SK-N-SH (cell line): ENCODE data around the gene NHLRC2. TPM values are rescaled to one million over a fixed set of nuclear protein-coding genes. Genes with fewer than 3 reads are reported as not detected.

Source experiments
- CTCF ChIA-PET: fragments of 300-600, 350-600 bp; formaldehyde crosslinking; extraction: SDS; loops from one replicate; lab custom pipeline; 2021; lab: Yijun Ruan, JAX
- POLR2A ChIA-PET: fragments of 350-600 bp; sonication (Branson Sonifier 250); formaldehyde crosslinking; extraction: SDS; loops from one replicate; lab custom pipeline; 2020; ENCODE audit warnings: antibody characterized with exemption, inconsistent platforms; lab: Yijun Ruan, JAX
- DNase-seq: peaks from one replicate; pipeline ENCODE4 v3.0.0; 2012
- H2AFZ ChIP-seq: fragments of 200-600 bp; sonication (generic); 2 replicates; pipeline ENCODE4 v1.8.1; 2016; ENCODE audit warnings: antibody characterized with exemption, mild to moderate bottlenecking, low read depth
- H3F3A ChIP-seq: fragments of 200-600 bp; sonication (generic); replicated peaks from 2 replicates; pipeline ENCODE3; 2016; ENCODE audit warnings: antibody characterized with exemption, mild to moderate bottlenecking; ENCODE audit not compliant: insufficient read depth
- H3K27ac ChIP-seq, 2 experiments: fragments of 200-500 bp in 1 of 2; fragments of 200-600 bp in 1 of 2; sonication (Bioruptor generic) in 1 of 2; sonication (generic), shearing (Covaris generic) in 1 of 2; 2 replicates each; pipeline versions ENCODE4 v1.5.1 to v1.6.1; 2014 to 2016; ENCODE audit warnings: low read depth in 2 of 2, inconsistent platforms in 1 of 2, low read length in 1 of 2, mild to moderate bottlenecking in 1 of 2, mixed read lengths in 1 of 2
- H3K27me3 ChIP-seq: fragments of 200-600 bp; sonication (generic), shearing (Covaris generic); 2 replicates; pipeline ENCODE4 v1.6.1; 2016; ENCODE audit warnings: mixed run types; ENCODE audit not compliant: insufficient read depth
- H3K36me3 ChIP-seq, 2 experiments: fragments of 200-500 bp in 1 of 2; fragments of 200-600 bp in 1 of 2; sonication (Bioruptor generic) in 1 of 2; sonication (generic) in 1 of 2; replicated peaks in 1 of 2; 2 replicates each; pipeline versions ENCODE3 to v1.5.1; 2014 to 2016; ENCODE audit warnings: low read length in 1 of 2, mild to moderate bottlenecking in 1 of 2; ENCODE audit not compliant: insufficient read depth in 2 of 2, control insufficient read depth in 1 of 2
- H3K4me1 ChIP-seq, 2 experiments: fragments of 200-500 bp in 1 of 2; fragments of 200-600 bp in 1 of 2; sonication (Bioruptor generic) in 1 of 2; sonication (generic), shearing (Covaris generic) in 1 of 2; 2 replicates each; pipeline versions ENCODE4 v1.5.1 to v1.6.1; 2014 to 2016; ENCODE audit warnings: low read depth in 1 of 2, low read length in 1 of 2, mixed run types in 1 of 2; ENCODE audit not compliant: insufficient read depth in 2 of 2, control insufficient read depth in 1 of 2
- H3K4me2 ChIP-seq: fragments of 200-600 bp; sonication (generic), shearing (Covaris generic); 2 replicates; pipeline ENCODE4 v1.6.1; 2017; ENCODE audit warnings: mixed run types
- H3K4me3 ChIP-seq, 2 experiments: fragments of 200-500 bp in 1 of 2; fragments of 200-600 bp in 1 of 2; sonication (Bioruptor generic) in 1 of 2; sonication (generic), shearing (Covaris generic) in 1 of 2; 2 replicates each; pipeline versions ENCODE4 v1.5.1 to v1.8.1; 2014 to 2016; ENCODE audit warnings: low read depth in 2 of 2, inconsistent platforms in 1 of 2, low read length in 1 of 2, mild to moderate bottlenecking in 1 of 2, mixed read lengths in 1 of 2, moderate library complexity in 1 of 2
- H3K79me2 ChIP-seq: fragments of 200-600 bp; sonication (generic); 2 replicates; pipeline ENCODE4 v1.8.1; 2017; ENCODE audit warnings: mild to moderate bottlenecking; ENCODE audit not compliant: insufficient read depth
- H3K9ac ChIP-seq: fragments of 200-600 bp; sonication (generic); 2 replicates; pipeline ENCODE4 v1.6.1; 2017; ENCODE audit warnings: mixed run types
- H3K9me2 ChIP-seq: fragments of 200-600 bp; sonication (generic); 2 replicates; pipeline ENCODE4 v1.6.1; 2017; ENCODE audit warnings: mixed run types
- H3K9me3 ChIP-seq: fragments of 200-600 bp; sonication (generic); 2 replicates; pipeline ENCODE4 v1.6.1; 2017; ENCODE audit warnings: mixed run types, mild to moderate bottlenecking, moderate library complexity
- H4K20me1 ChIP-seq: fragments of 200-600 bp; sonication (generic); 2 replicates; pipeline ENCODE4 v1.6.1; 2017; ENCODE audit warnings: mild to moderate bottlenecking, mixed run types; ENCODE audit not compliant: insufficient read depth
- ELF1 ChIP-seq: IDR thresholded peaks from 2 replicates; pipeline ENCODE4 v1.4.0; 2012
- EP300 ChIP-seq, 2 experiments: IDR thresholded peaks; 2 replicates each; pipeline versions ENCODE4 v1.4.0 to v1.6.1; 2012; ENCODE audit warnings: borderline replicate concordance in 1 of 2, low read depth in 1 of 2, low read length in 1 of 2
- EZH2phosphoT487 ChIP-seq: fragments of 200-600 bp; sonication (generic); IDR thresholded peaks from 2 replicates; pipeline ENCODE4 v1.6.1; 2017; ENCODE audit warnings: low read depth, mixed run types, mild to moderate bottlenecking, antibody characterized with exemption, moderate library complexity, borderline replicate concordance
- FOSL2 ChIP-seq: IDR thresholded peaks from 2 replicates; pipeline ENCODE4 v1.4.0; 2012; ENCODE audit warnings: low read depth, mild to moderate bottlenecking, moderate library complexity, borderline replicate concordance
- FOXJ3 ChIP-seq: sonication (generic); formaldehyde crosslinking; IDR thresholded peaks from 2 replicates; pipeline ENCODE4 v1.5.1; 2020; ENCODE audit warnings: mild to moderate bottlenecking, missing genetic modification reagents
- GATA2 ChIP-seq: sonication (generic); formaldehyde crosslinking; IDR thresholded peaks from 2 replicates; pipeline ENCODE4 v1.5.0; 2020; ENCODE audit warnings: mild to moderate bottlenecking, missing genetic modification reagents
- JUND ChIP-seq: IDR thresholded peaks from 2 replicates; pipeline ENCODE4 v1.4.0; 2012
- MEF2A ChIP-seq: IDR thresholded peaks from 2 replicates; pipeline ENCODE4 v1.4.0; 2012; ENCODE audit warnings: low read depth, borderline replicate concordance
- RCOR1 ChIP-seq: fragments of 150-350 bp; IDR thresholded peaks from 2 replicates; pipeline ENCODE4 v1.6.1; 2017; ENCODE audit warnings: antibody characterized with exemption, low read length
- RXRA ChIP-seq: IDR thresholded peaks from 2 replicates; pipeline ENCODE4 v1.4.0; 2012; ENCODE audit warnings: low read depth, mild to moderate bottlenecking, borderline replicate concordance
- SIN3A ChIP-seq: IDR thresholded peaks from 2 replicates; pipeline ENCODE4 v1.6.1; 2012; ENCODE audit warnings: low read depth, mild to moderate bottlenecking, low read length, moderate library complexity, borderline replicate concordance
- SMC3 ChIP-seq: IDR thresholded peaks from 2 replicates; pipeline ENCODE4 v1.6.1; 2012; ENCODE audit warnings: low read depth, low read length, improper control_type of control experiment
- TAF1 ChIP-seq: IDR thresholded peaks from 2 replicates; pipeline ENCODE4 v1.6.1; 2012; ENCODE audit warnings: low read depth, mild to moderate bottlenecking, low read length, moderate library complexity, borderline replicate concordance
- TCF12 ChIP-seq: IDR thresholded peaks from 2 replicates; pipeline ENCODE4 v1.4.0; 2012
- TEAD4 ChIP-seq: IDR thresholded peaks from 2 replicates; pipeline ENCODE4 v1.4.0; 2012; ENCODE audit warnings: mild to moderate bottlenecking, borderline replicate concordance; ENCODE audit not compliant: insufficient read depth
- WGBS: methylation state at CpG from one replicate; pipeline ENCODE4 v1.1.6; 2017; ENCODE audit warnings: low lambda C conversion rate; 5-methylcytosine and 5-hydroxymethylcytosine counted together
- polyA plus RNA-seq, 3 experiments: library from polyadenylated mRNA; depleted of rRNA; stranded (reverse); fragments of >200 nt; gene quantifications; 2 replicates each; pipeline ENCODE4 v1.2.3, GENCODE V29; 2012
- TF ChIP-seq, protein P1 (sequence below): IDR thresholded peaks from 2 replicates; pipeline ENCODE4 v1.6.1; 2012; ENCODE audit warnings: mild to moderate bottlenecking, low read depth, low read length, moderate library complexity
- TF ChIP-seq, protein P2 (sequence below): fragments of 150-350 bp; IDR thresholded peaks from 2 replicates; pipeline ENCODE4 v1.6.1; 2016; ENCODE audit warnings: mild to moderate bottlenecking, low read depth, low read length
- TF ChIP-seq, protein P3 (sequence below): IDR thresholded peaks from 2 replicates; pipeline ENCODE4 v1.4.0; 2012; ENCODE audit warnings: low read depth

Gene NHLRC2
- polyA plus RNA-seq, 1 of the 3 experiments (the other 2 are of a cell fraction), result 2.8 TPM

DNA sequence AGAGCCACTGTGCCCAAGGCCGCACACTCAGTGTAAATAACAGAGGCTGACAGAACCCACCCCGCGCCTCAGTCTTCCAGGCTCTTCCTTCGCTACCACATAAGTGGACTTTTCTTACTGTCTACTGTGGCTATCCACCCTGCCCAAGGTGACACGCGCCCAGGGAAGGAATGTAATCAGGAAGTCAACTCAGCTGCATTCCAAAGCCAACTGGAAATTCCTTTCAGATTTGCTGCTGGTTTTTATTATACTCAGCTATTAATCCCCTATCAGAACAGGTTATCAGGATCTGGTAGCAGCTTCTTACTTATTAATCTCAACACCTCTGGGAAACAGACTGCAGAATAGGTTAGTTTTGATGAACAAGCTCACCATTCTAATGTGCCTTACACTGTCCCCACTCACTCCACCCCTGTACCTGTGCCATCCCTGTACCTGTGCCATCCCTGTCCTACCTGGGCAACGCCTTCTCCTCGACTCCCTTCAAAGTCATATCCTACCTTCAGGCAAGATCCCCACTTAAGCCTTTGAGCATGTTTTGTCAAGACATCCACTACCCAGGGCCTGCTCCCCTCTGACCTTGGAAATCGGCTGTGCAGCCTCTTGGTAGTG is 90.7 kb downstream of the NHLRC2 start:
- POLR2A ChIA-PET, result interaction anchor here (0.6 kb wide), 1 partner anchor 10 kb away, joined by 3 read pairs; no protein-coding TSS in a partner anchor
- no peaks in the 10 kb centered on the region; the same call in 1 of the 2 replicates for H3K27me3 ChIP-seq
- no peak overlapping the region for H3K9ac ChIP-seq
- CTCF ChIA-PET, result interaction anchor here (1.0 kb wide), 1 partner anchor 146 kb away, joined by 3 read pairs; no protein-coding TSS in a partner anchor
- no peaks in the 10 kb centered on the region for H3F3A ChIP-seq
- no peak overlapping the region for H2AFZ ChIP-seq
- H3K9me2 ChIP-seq, result no peaks in the 10 kb centered on the region
- 72% methylated on average over 9 of the region's 9 CpGs for WGBS
- no peak for DNase-seq
- no peaks in the 10 kb centered on the region for H3K9me3 ChIP-seq
- peak; percentile 38; the same call in 1 of the 2 replicates for TF ChIP-seq FOSL2
- TF ChIP-seq TCF12, result peak; percentile 81
- peak; percentile 63 for TF ChIP-seq JUND
- TF ChIP-seq EP300 (IDR thresholded peaks at IDR 0.05; ENCODE audit: borderline replicate concordance in 1 of 2, low read depth in 1 of 2, low read length in 1 of 2), result peak in 1 of 2 experiments; percentile 23; a peak in 1 of 4 replicates
- peak; percentile 70 for TF ChIP-seq ELF1
- TF ChIP-seq, protein P1, sequence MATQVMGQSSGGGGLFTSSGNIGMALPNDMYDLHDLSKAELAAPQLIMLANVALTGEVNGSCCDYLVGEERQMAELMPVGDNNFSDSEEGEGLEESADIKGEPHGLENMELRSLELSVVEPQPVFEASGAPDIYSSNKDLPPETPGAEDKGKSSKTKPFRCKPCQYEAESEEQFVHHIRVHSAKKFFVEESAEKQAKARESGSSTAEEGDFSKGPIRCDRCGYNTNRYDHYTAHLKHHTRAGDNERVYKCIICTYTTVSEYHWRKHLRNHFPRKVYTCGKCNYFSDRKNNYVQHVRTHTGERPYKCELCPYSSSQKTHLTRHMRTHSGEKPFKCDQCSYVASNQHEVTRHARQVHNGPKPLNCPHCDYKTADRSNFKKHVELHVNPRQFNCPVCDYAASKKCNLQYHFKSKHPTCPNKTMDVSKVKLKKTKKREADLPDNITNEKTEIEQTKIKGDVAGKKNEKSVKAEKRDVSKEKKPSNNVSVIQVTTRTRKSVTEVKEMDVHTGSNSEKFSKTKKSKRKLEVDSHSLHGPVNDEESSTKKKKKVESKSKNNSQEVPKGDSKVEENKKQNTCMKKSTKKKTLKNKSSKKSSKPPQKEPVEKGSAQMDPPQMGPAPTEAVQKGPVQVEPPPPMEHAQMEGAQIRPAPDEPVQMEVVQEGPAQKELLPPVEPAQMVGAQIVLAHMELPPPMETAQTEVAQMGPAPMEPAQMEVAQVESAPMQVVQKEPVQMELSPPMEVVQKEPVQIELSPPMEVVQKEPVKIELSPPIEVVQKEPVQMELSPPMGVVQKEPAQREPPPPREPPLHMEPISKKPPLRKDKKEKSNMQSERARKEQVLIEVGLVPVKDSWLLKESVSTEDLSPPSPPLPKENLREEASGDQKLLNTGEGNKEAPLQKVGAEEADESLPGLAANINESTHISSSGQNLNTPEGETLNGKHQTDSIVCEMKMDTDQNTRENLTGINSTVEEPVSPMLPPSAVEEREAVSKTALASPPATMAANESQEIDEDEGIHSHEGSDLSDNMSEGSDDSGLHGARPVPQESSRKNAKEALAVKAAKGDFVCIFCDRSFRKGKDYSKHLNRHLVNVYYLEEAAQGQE, result no peak
- TF ChIP-seq EZH2phosphoT487, result no peak
- peak; percentile 43; the same call in 1 of the 2 replicates for TF ChIP-seq TEAD4
- TF ChIP-seq, protein P2, sequence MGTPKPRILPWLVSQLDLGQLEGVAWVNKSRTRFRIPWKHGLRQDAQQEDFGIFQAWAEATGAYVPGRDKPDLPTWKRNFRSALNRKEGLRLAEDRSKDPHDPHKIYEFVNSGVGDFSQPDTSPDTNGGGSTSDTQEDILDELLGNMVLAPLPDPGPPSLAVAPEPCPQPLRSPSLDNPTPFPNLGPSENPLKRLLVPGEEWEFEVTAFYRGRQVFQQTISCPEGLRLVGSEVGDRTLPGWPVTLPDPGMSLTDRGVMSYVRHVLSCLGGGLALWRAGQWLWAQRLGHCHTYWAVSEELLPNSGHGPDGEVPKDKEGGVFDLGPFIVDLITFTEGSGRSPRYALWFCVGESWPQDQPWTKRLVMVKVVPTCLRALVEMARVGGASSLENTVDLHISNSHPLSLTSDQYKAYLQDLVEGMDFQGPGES, result no peak
- TF ChIP-seq, protein P3, sequence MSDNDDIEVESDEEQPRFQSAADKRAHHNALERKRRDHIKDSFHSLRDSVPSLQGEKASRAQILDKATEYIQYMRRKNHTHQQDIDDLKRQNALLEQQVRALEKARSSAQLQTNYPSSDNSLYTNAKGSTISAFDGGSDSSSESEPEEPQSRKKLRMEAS, result no peak
- H3K4me1 ChIP-seq, result peaks cover 5 to 11% of the 10 kb centered on the region in 2 experiments; a peak in 2 of 4 replicates
- no peak overlapping the region for H3K27ac ChIP-seq
- peak overlapping the region; percentile 38; the same call in 1 of the 2 replicates for H3K4me2 ChIP-seq
- H3K4me3 ChIP-seq, result no peak overlapping the region
- no peaks in the 10 kb centered on the region for H3K79me2 ChIP-seq
- no peaks in the 10 kb centered on the region for H3K36me3 ChIP-seq
- H4K20me1 ChIP-seq, result no peaks in the 10 kb centered on the region

DNA sequence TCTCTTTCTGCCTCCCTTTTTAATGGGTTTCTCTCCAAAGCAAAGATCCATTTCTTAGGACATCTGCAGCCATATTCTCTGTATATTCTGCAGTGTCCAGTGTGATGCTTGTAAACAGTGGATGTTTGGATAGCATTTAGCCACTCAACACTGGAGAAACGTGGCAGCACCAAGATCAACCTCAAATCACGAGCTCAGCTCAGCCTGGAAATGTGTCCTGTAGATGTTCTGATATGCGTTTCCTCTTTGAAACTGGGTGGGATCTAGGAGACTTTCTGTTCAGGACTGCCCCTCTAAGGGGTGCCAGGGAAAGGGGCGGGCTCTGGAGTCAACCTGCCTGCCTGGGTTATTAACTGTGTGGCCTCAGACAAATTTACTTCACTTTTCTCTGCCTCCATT is 91.2 kb downstream of the NHLRC2 start:
- Histone ChIP-seq H3K4me2 (no peak overlapping the region), H4K20me1 (no peaks in the 10 kb centered on the region), H3K79me2 (no peaks in the 10 kb centered on the region), H3K27me3 (no peaks in the 10 kb centered on the region; the same call in 1 of the 2 replicates), H3K27ac (no peak overlapping the region), H3K36me3 (no peaks in the 10 kb centered on the region), H3K9ac (no peak overlapping the region), H3F3A (no peaks in the 10 kb centered on the region), H3K9me3 (no peaks in the 10 kb centered on the region), H3K4me3 (no peak overlapping the region), H2AFZ (no peak overlapping the region), H3K9me2 (no peaks in the 10 kb centered on the region), H3K4me1 (peaks cover 5 to 11% of the 10 kb centered on the region in 2 experiments; a peak in 2 of 4 replicates)
- ChIA-PET POLR2A (no interaction called here), CTCF (no interaction called here)
- WGBS, result 94% methylated on average over 4 of the region's 4 CpGs
- DNase-seq, result no peak
- TF ChIP-seq, protein P1, result no peak
- TF ChIP-seq TCF12, result no peak
- no peak for TF ChIP-seq EP300 (IDR thresholded peaks at IDR 0.05; ENCODE audit: borderline replicate concordance in 1 of 2, low read depth in 1 of 2, low read length in 1 of 2)
- TF ChIP-seq SMC3, result no peak
- TF ChIP-seq FOXJ3 (CRISPR knock-in tag), result no peak
- TF ChIP-seq GATA2 (CRISPR knock-in tag), result no peak
- TF ChIP-seq TAF1, result no peak
- no peak for TF ChIP-seq RXRA
- TF ChIP-seq MEF2A, result no peak
- no peak for TF ChIP-seq RCOR1
- no peak for TF ChIP-seq SIN3A
